Endothelial cell of umbilical vein (primary cell): ENCODE data around the gene PCMTD2. TPM values are rescaled to one million over a fixed set of nuclear protein-coding genes. Genes with fewer than 3 reads are reported as not detected.

Experiments
- BruUV-seq: library from RNA; stranded (reverse); fragments of 400-500 nt; replicated peaks from 2 replicates; lab custom pipeline; 2021; lab: Mats Ljungman, UMichigan
- CTCF ChIA-PET: fragments of 300-600, 350-600 bp; sonication (Branson Sonifier 250); formaldehyde crosslinking; loops from one replicate; lab custom pipeline; 2021; ENCODE audit warnings: antibody characterized with exemption, inconsistent platforms; lab: Charles Lee
- POLR2A ChIA-PET: fragments of 300-600, 350-600 bp; sonication (Branson Sonifier 250); formaldehyde crosslinking; loops from one replicate; lab custom pipeline; 2021; ENCODE audit warnings: antibody characterized with exemption, inconsistent platforms; lab: Charles Lee
- DNase-seq: peaks from one replicate; pipeline ENCODE4 v3.0.0-alpha.2; 2011; ENCODE audit warnings: low read depth, low spot score
- FAIRE-seq: peaks from 2 replicates; lab custom pipeline; 2011; peaks lifted over from hg19 to GRCh38; lab: Jason Lieb, UNC
- H2AFZ ChIP-seq: 2 replicates; pipeline ENCODE4 v1.6.0; 2012; ENCODE audit warnings: low read depth, low read length, control low read depth, inconsistent platforms
- H3K27ac ChIP-seq: 2 replicates; pipeline ENCODE4 v1.5.1; 2011; ENCODE audit warnings: low read depth, mild to moderate bottlenecking, control low read depth, low read length, moderate library complexity; ENCODE audit not compliant: insufficient read depth
- H3K27me3 ChIP-seq, 2 experiments: 2 replicates each; pipeline versions ENCODE4 v1.6.0 to v1.6.1; 2011; ENCODE audit warnings: low read length in 2 of 2, mixed read lengths in 1 of 2; ENCODE audit not compliant: control insufficient read depth in 2 of 2, insufficient read depth in 2 of 2
- H3K36me3 ChIP-seq, 2 experiments: 2 replicates in 1 of 2; 3 replicates in 1 of 2; pipeline ENCODE4 v1.5.1; 2011; ENCODE audit warnings: low read length in 2 of 2, mild to moderate bottlenecking in 1 of 2, moderate library complexity in 1 of 2; ENCODE audit not compliant: control insufficient read depth in 2 of 2, insufficient read depth in 2 of 2; ENCODE audit errors: extremely low read depth in 1 of 2
- H3K4me1 ChIP-seq: 3 replicates; pipeline ENCODE4 v1.5.1; 2011; ENCODE audit warnings: mild to moderate bottlenecking, low read length; ENCODE audit not compliant: control insufficient read depth, insufficient read depth; ENCODE audit errors: extremely low read depth
- H3K4me2 ChIP-seq: 2 replicates; pipeline ENCODE4 v1.6.1; 2011; ENCODE audit warnings: low read length, control low read depth, mixed read lengths; ENCODE audit not compliant: insufficient read depth
- H3K4me3 ChIP-seq, 3 experiments: fragments of 200-600 bp in 1 of 3; sonication (generic), shearing (Covaris generic) in 1 of 3; replicated peaks in 1 of 3; 2 replicates each; pipeline ENCODE4 v1.5.1; 2011 to 2016; ENCODE audit warnings: control low read depth in 3 of 3, low read length in 3 of 3, mild to moderate bottlenecking in 2 of 3, inconsistent platforms in 1 of 3, low read depth in 1 of 3, moderate library complexity in 1 of 3; ENCODE audit not compliant: insufficient read depth in 1 of 3
- H3K79me2 ChIP-seq: 2 replicates; pipeline ENCODE4 v1.6.0; 2012; ENCODE audit warnings: low read length, inconsistent platforms; ENCODE audit not compliant: control insufficient read depth, insufficient read depth
- H3K9ac ChIP-seq: replicated peaks from 2 replicates; pipeline ENCODE3; 2011; ENCODE audit warnings: low read length, control low read depth; ENCODE audit not compliant: insufficient read depth; ENCODE audit errors: extremely low read depth
- H3K9me1 ChIP-seq: replicated peaks from 3 replicates; pipeline ENCODE4 v1.6.0; 2011; ENCODE audit warnings: mild to moderate bottlenecking, low read length; ENCODE audit not compliant: control insufficient read depth, insufficient read depth; ENCODE audit errors: extremely low read depth
- H3K9me3 ChIP-seq: replicated peaks from 2 replicates; pipeline ENCODE4 v1.5.1; 2012; ENCODE audit warnings: low read length, inconsistent platforms; ENCODE audit not compliant: control insufficient read depth, insufficient read depth
- H4K20me1 ChIP-seq: replicated peaks from 2 replicates; pipeline ENCODE3; 2011; ENCODE audit warnings: mild to moderate bottlenecking, low read length; ENCODE audit not compliant: control insufficient read depth, insufficient read depth; ENCODE audit errors: extremely low read depth
- CTCF ChIP-seq, 2 donors: IDR thresholded peaks; 1 replicate in 1 of 2; 2 replicates in 1 of 2; pipeline ENCODE4 v1.5.1; 2011; ENCODE audit warnings: low read length in 2 of 2, mild to moderate bottlenecking in 2 of 2, moderate library complexity in 2 of 2, control low read depth in 1 of 2, inconsistent platforms in 1 of 2, low read depth in 1 of 2; ENCODE audit not compliant: insufficient read depth in 1 of 2; ENCODE audit errors: extremely low read depth in 1 of 2
- EZH2 ChIP-seq: IDR thresholded peaks from 2 replicates; pipeline ENCODE4 v1.6.1; 2012; ENCODE audit warnings: borderline replicate concordance, low read depth, mild to moderate bottlenecking, moderate library complexity, low read length, inconsistent platforms; ENCODE audit not compliant: severe bottlenecking
- FOS ChIP-seq: IDR thresholded peaks from 2 replicates; pipeline ENCODE4 v1.6.1; 2011; ENCODE audit warnings: mild to moderate bottlenecking, low read length, moderate library complexity, borderline replicate concordance; ENCODE audit not compliant: insufficient read depth
- GATA2 ChIP-seq: IDR thresholded peaks from 2 replicates; pipeline ENCODE4 v1.7.0; 2011; ENCODE audit warnings: low read depth, mild to moderate bottlenecking, moderate library complexity, mixed read lengths, low read length; ENCODE audit not compliant: insufficient read length, insufficient read depth
- JUN ChIP-seq: IDR thresholded peaks from 2 replicates; pipeline ENCODE4 v1.6.1; 2011; ENCODE audit warnings: borderline replicate concordance, low read depth; ENCODE audit not compliant: insufficient read length, insufficient read depth
- MAX ChIP-seq: IDR thresholded peaks from 2 replicates; pipeline ENCODE4 v1.6.1; 2011; ENCODE audit not compliant: insufficient read depth, insufficient read length
- MYC ChIP-seq: IDR thresholded peaks from one replicate; pipeline ENCODE4 v1.6.1; 2011; ENCODE audit warnings: mild to moderate bottlenecking, low read depth, low read length
- POLR2A ChIP-seq: IDR thresholded peaks from 2 replicates; pipeline ENCODE4 v1.6.1; 2012; ENCODE audit warnings: low read depth, mild to moderate bottlenecking, control low read depth, low read length
- POLR2AphosphoS5 ChIP-seq: IDR thresholded peaks from 2 replicates; pipeline ENCODE4 v1.6.1; 2012; ENCODE audit warnings: low read depth, mild to moderate bottlenecking, control low read depth, low read length, moderate library complexity; ENCODE audit not compliant: insufficient read depth
- dilution Hi-C: fragments of 300-500 bp; cut with MboI; formaldehyde crosslinking; loops from one replicate; pipeline ENCODE4 v1.15.0; 2019; ENCODE audit warnings: low sequenced_read_pairs; ENCODE audit not compliant: extremely low pct_ligation_motif_present
- intact Hi-C: fragments of 100-400 bp; cut with micrococcal nuclease; formaldehyde crosslinking; loops from one replicate; pipeline ENCODE4 v1.10.0; 2022
- polyA plus RNA-seq, 4 experiments: library from polyadenylated mRNA; depleted of rRNA in 3 of 4; stranded (reverse) in 3 of 4; unstranded in 1 of 4; fragments of >200 nt; gene quantifications; 2 replicates each; pipeline versions ENCODE4 v1.2.1 to v1.2.3, GENCODE V29; 2011 to 2012; ENCODE audit warnings: missing spikeins in 1 of 4
- total RNA-seq: library from RNA; stranded (reverse); gene quantifications from 2 replicates; pipeline ENCODE4 v1.2.3, GENCODE V29; 2021

PCMTD2 gene
- total and polyA plus RNA-seq, 2 donors (not counting 3 experiments of a cell fraction or from before 2014, with no cell fraction given), result 27.4 to 45.7 TPM

- DNase-seq (no peak), FAIRE-seq (no peak)
- no peaks in the 10 kb centered on the region for H3K27me3 ChIP-seq
- no peak for TF ChIP-seq POLR2AphosphoS5
- TF ChIP-seq FOS, result no peak
- no peak for TF ChIP-seq GATA2
- TF ChIP-seq CTCF (IDR thresholded peaks at IDR 0.05; ENCODE audit: extremely low read depth in 1 of 2, insufficient read depth in 1 of 2, low read depth in 1 of 2, low read length in 2 of 2), result no peak
- no peak for TF ChIP-seq MYC
- TF ChIP-seq POLR2A, result no peak
- TF ChIP-seq EZH2, result no peak
- TF ChIP-seq MAX, result no peak
- TF ChIP-seq JUN, result no peak
- H3K9ac ChIP-seq, result no peak overlapping the region
- H3K79me2 ChIP-seq, result no peaks in the 10 kb centered on the region
- H3K9me3 ChIP-seq, result no peaks in the 10 kb centered on the region
- POLR2A ChIA-PET, result no interaction called here
- CTCF ChIA-PET, result no interaction called here
- no peaks in the 10 kb centered on the region for H3K9me1 ChIP-seq
- no peak overlapping the region for H3K27ac ChIP-seq
- H3K4me2 ChIP-seq, result no peak overlapping the region
- dilution Hi-C loops, result no loop called here
- no peak overlapping the region for H3K4me3 ChIP-seq
- intact Hi-C loops, result no loop called here
- H3K4me1 ChIP-seq, result no peaks in the 10 kb centered on the region
- no peaks in the 10 kb centered on the region for H4K20me1 ChIP-seq
- BruUV-seq, result no TSS peak
- no peak overlapping the region for H2AFZ ChIP-seq
- no peaks in the 10 kb centered on the region for H3K36me3 ChIP-seq
These were observed 24.4 kb downstream of the PCMTD2 start for GRCh38 chr20:64279826-64280459.
